NCI-H226 (cell line): ENCODE data around the gene DNAI2.
"Not testable (repeated sequence)": the region's sequence is repeated elsewhere in the genome, so short reads cannot be mapped to it uniquely, and the experiment has no call there.

Experiments
- DNase-seq: peaks from one replicate; pipeline ENCODE4 v3.0.0-alpha.2; 2015

The DNAI2 gene

GRCh38 chr17:74245871-74246270, 28.2 kb upstream of the DNAI2 start:
- DNase-seq, result no peak

DNA sequence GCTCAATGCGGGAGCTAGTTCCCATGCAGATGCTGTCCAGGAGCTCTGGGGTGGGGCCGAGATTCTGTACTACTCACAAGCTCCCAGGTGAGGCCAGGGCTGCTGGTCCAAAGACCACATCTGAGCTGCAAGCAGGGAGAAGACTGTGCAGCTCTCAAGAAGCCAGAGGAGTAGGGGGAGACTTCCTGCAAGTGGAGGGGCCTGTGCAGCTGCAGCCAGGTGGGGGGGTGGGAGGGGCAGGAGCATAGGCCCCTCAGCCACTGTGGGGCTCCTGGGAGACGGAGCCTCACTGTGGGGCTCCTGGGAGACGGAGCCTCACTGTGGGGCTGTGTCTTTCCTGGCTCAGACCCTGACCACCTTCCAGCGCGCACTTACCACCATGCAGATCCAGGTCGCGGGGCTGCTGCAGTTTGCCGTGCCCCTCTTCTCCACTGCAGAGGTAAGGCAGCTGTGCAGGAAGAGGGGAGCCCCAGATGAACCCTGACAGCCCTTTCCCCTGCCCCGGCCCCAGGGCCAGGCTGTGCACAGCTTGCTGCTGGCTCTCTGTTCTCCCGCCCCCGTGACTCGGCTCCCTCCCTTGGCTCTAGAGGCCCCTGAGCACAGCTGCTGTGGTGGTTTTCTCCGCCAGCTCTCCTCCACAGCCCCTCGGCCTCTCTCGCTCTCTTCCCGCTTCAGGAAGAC, 24.3 kb upstream of the DNAI2 start:
- no peak for DNase-seq

- no peak for DNase-seq
Observed at GRCh38 chr17:74250324-74250995, 23.6 kb upstream of the DNAI2 start.

GRCh38 chr17:74251051-74251450, 23.0 kb upstream of the DNAI2 start:
- DNase-seq, result no peak

GRCh38 chr17:74251569-74251968, 22.5 kb upstream of the DNAI2 start:
- DNase-seq, result no peak

DNA sequence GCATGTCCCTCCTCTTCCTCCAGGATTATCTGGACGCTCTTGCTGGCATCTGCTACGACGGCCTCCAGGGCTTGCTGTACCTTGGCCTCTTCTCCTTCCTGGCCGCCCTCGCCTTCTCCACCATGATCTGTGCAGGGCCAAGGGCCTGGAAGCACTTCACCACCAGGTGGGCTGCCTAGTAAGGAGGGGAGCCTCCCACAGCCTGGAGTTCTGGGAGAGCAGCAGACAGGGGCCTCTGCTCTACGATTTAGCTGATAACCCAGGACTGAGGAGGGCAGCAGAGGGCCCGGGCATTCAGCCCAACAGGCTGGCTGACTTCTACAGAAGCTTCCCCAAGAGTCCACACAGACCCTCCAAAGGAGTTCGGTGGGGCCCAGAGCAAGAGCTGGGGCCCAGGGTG, 21.8 kb upstream of the DNAI2 start:
- no peak for DNase-seq

DNA sequence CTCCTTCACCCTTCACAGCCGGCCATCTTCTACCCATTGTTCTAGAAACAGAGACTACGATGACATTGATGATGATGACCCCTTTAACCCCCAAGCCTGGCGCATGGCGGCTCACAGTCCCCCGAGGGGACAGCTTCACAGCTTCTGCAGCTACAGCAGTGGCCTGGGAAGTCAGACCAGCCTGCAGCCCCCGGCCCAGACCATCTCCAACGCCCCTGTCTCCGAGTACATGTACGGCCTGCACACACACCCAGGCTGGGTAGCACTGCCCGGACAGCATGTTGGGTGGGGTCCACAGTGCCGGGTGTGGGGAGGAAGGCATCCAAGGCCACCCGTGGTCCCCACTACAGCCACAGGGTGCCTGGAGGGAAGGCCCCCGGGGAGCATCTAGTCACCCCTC, 21.0 kb upstream of the DNAI2 start:
- DNase-seq, result no peak

DNA sequence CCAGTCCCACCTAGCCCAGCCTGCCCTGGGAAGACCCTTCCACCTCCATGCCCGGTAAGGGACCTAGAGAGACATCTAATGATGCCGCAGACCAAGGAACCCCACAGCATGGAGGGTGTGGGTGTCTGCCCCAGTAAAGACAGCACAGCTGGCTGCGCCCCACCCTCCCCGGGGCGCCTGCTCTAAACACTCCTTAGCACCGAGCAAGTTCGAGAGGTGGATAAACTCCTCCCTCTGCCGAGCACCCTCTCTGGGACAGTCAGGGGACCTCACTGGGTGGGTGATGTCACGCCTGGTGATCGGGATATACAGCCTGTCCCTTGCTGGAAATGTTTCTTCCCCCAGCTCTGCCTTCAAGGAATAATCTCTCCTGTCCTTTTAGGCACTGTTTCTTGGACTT, 16.7 kb upstream of the DNAI2 start:
- no peak for DNase-seq

DNA sequence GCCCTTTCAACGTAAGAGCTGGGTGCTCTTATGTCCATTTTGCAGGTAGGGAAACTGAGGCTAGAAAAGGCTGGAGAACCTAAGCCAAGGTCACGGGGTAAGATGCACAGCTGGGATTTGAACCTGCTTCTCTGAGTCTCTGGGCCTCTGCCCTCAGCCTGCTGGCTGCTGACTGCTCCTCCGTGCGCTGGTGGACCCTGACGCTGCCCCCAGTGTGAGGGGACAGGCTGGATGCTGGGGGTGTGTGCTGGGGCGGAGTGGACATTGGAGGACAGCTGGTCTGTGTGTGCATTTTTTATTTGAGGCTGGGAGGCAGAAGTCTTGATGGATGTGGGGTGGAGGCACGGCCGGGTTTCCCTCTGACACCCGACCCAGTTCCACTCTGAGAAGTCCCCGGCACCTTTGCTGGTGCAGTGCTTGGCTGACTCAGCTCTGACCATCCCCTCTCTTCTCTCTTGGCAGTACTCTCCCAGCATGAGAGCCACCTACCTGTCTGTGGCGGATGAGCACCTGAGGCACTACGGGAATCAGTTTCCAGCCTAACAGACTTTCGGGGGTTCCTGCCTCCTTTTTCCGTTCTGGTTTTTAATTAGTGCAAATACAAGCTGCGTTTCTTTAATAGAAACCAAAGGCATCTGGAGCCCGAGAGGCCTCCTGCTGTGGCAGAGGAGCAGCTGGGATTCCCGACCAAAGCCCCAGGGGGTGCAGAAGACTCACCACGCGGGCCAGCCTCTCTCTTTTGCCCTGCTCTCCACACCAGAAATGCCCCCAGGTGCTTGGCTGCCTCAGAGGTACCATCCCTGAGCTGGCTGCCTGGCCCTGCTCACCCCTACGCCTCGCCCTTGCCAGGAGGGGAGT, 14.1 kb upstream of the DNAI2 start:
- DNase-seq, result no peak

DNA sequence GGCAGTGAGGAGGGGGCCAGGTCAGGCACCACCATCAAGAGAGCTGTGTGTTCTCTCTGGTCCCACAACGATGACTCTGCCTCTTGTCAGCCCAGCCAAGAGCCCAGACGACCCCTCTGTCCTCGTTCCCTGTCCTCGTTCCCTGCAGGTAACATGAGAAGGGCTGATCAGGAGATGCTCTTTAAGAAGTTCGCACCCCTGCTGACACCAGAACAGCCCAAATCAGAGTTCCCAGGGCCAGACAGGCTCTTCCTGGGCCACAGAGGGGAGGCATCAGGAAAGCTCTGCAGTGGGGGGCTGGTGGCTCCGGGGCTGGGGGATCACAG, 13.5 kb upstream of the DNAI2 start:
- DNase-seq, result no peak

DNA sequence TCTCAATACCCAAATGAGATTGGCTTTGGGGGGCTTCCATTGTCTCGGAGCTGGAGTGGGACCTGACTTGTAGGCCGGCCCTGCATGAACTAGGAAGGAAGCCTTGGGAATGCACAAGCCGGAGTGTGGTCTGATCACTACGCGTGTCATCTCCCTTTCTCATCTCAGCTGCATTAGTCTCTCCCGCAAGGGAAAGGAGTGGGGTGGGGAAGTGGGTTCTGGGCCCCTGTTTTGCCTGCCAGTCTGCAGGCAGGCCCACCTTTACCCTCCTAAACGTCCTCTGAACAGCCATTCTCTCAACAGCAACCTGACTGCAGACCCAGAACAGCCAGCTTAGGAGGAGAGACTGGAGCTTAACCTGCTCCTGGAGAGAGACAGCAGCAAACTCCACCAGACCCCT, 11.4 kb upstream of the DNAI2 start:
- DNase-seq, result no peak

- not testable (repeated sequence) for DNase-seq
Observed at GRCh38 chr17:74267054-74267453, 7.0 kb upstream of the DNAI2 start.

DNA sequence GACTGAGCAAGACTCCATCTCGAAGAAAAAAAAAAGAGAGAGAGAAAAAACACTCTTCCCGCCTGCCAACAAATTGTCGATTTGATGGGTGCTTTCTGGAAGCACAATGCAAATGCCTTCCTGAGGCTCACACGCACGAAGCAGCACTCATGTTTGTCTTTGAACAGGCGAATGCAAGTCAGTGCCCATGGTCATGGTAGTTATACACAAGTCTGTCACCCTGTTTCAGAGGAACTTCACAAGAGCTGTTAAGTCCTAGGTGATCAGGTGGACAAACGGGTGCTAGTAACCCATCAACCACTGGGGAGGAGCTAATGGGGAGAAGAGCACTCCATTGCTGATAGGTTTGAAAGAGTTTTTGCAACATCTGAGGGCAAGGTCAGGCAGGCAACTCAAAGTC, 6.5 kb upstream of the DNAI2 start:
- no peak for DNase-seq

- no peak for DNase-seq
Observed at GRCh38 chr17:74267987-74268499, 6.0 kb upstream of the DNAI2 start.

DNA sequence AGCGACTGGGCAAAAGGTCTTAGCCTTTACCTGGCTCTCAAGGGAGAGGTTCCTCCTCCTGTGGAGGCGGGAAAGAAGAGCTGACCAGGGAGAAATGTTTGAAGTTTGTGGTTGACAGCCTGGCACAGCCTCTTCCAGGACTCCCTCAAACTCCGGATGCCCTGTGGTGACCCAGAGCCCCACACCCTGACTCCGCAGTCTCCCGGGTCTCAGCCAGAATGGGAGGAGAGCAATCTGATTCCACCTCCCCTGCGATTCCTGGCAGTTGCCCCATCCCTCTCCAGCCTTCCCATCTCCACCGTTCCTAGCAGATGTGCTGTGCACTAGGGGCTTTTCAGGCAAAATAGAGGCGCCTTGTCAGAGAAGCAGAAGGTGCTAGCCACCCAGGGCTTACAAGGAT, 5.5 kb upstream of the DNAI2 start:
- peak; percentile 36 for DNase-seq

- no peak for DNase-seq
Observed at GRCh38 chr17:74270333-74270732, 3.7 kb upstream of the DNAI2 start.

DNA sequence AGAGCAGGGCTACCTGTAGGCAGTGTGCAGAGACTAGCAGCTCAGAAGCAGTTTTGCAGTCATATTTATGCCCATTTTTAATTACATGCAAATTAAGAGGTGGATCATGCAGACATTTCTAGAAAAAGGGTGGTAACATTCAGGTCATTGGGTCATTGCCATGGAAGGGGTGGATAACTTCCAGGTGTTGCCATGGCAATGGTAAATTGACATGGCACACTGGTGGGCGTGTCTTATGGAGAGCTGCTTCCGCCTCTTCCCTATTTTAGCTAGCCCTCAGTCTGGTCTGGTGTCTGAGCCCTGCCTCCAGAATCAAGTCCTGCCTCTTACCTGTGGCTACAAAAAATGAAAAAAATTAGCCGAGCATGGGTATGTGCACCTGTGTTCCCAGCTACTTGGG, 2.8 kb upstream of the DNAI2 start:
- no peak for DNase-seq

DNA sequence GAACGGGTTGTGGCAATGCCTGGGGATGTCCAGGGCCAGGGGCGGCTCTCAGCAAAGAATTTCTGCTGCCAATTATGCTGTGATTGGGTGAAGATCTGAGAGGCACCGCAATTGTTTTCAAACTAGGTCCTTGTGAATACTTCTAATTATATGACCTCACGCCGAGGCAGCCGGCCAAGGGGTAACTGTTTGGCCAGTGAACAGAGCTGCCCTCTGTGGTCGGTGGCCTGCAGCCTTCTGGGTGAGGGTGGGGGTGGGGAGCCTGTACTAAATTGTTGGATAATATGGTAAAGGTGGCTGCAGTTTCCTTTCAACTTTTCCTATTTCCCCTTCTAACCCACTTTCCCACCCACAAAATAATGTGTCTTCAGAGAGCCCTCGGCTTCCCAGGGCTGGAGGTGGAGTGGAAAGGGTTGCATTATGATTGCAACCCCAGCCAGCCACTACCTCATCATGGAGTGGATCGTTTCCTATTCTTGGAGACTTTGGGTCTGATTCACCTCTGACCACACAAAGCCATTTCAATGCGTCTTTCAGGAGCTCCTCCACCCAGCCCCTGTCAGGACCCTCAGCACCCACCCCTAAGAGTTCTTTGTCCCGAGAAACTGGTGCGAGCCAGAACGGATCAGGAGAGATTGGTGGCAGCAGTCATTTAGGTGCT, 2.0 kb upstream of the DNAI2 start:
- no peak for DNase-seq

DNA sequence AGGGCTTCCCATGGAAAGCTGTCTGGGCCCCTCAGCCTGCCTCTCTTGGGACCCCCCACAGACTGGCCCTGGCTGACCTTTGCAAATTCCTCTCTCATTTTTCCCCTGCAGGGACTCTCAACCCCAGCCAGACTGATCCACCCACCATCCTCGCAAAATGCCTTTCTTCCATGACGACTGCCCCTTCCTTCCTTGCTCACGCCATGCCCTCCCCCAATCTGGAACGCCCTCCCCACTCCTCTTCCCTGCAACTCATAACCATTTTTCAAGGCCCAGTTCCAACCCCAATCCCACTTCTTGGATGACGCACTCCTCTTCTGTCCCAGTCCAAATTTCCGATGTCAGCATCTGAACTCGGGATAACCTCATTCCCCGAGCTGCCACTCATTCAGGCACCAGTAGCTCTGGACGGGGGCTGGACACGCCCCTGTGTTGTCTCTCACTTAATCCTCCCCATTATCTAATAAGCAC, 1.3 kb upstream of the DNAI2 start:
- no peak for DNase-seq

- DNase-seq, result no peak
Observed at GRCh38 chr17:74274709-74275340, 791 bp downstream of the DNAI2 start.

- peak; percentile 70 for DNase-seq
Observed at GRCh38 chr17:74276051-74276476, 2.0 kb downstream of the DNAI2 start.

GRCh38 chr17:74276541-74277009, 2.5 kb downstream of the DNAI2 start:
- DNase-seq, result peak; percentile 13

- DNase-seq, result no peak
Observed at GRCh38 chr17:74277935-74278334, 3.9 kb downstream of the DNAI2 start.
